GM12801 (cell line): ENCODE results near the gene MCF2L.

Source experiments
- TF ChIP-seq, protein P1 (sequence below): IDR thresholded peaks from one replicate; pipeline ENCODE4 v1.5.1; 2011; ENCODE audit warnings: control low read depth; ENCODE audit not compliant: insufficient read length; ENCODE audit errors: extremely low read depth

The MCF2L gene

DNA sequence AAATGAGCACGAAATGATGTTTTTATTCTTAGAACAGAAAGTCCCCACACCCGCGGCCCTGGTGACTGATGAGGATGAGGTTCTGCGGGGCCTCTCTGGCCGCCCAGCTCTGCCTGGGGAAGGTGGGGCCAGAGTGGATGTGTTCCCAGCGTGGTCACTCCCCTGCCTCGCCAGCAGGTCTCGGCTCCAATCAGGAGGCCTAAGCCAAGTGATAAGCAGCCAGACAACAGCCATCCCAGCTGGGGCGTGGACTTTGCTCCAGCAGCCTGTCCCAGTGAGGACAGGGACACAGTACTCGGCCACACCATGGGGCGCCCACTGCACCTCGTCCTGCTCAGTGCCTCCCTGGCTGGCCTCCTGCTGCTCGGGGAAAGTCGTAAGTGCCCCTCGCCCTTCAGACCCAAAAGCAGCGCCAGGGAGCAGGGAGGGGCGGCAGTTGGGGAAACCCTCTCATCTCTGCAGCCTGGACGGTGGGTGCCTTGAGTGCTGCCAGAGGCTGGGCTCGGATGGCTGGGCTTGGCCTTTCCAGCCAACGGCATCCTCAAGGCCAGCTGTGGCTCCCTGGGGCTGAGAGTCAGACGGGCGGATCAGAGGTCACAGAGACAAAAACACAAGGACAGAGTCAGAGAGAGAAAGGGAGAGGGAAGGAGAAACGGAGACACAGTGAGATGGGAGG, 153.7 kb downstream of the MCF2L start, which contains the start of gene F10:
F10 (plus strand) TSS at position 250 of the 676 bp plus-strand sequence; CDS start at position 307, 57 bp downstream.
- TF ChIP-seq, protein P1, sequence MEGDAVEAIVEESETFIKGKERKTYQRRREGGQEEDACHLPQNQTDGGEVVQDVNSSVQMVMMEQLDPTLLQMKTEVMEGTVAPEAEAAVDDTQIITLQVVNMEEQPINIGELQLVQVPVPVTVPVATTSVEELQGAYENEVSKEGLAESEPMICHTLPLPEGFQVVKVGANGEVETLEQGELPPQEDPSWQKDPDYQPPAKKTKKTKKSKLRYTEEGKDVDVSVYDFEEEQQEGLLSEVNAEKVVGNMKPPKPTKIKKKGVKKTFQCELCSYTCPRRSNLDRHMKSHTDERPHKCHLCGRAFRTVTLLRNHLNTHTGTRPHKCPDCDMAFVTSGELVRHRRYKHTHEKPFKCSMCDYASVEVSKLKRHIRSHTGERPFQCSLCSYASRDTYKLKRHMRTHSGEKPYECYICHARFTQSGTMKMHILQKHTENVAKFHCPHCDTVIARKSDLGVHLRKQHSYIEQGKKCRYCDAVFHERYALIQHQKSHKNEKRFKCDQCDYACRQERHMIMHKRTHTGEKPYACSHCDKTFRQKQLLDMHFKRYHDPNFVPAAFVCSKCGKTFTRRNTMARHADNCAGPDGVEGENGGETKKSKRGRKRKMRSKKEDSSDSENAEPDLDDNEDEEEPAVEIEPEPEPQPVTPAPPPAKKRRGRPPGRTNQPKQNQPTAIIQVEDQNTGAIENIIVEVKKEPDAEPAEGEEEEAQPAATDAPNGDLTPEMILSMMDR: no peak

DNA sequence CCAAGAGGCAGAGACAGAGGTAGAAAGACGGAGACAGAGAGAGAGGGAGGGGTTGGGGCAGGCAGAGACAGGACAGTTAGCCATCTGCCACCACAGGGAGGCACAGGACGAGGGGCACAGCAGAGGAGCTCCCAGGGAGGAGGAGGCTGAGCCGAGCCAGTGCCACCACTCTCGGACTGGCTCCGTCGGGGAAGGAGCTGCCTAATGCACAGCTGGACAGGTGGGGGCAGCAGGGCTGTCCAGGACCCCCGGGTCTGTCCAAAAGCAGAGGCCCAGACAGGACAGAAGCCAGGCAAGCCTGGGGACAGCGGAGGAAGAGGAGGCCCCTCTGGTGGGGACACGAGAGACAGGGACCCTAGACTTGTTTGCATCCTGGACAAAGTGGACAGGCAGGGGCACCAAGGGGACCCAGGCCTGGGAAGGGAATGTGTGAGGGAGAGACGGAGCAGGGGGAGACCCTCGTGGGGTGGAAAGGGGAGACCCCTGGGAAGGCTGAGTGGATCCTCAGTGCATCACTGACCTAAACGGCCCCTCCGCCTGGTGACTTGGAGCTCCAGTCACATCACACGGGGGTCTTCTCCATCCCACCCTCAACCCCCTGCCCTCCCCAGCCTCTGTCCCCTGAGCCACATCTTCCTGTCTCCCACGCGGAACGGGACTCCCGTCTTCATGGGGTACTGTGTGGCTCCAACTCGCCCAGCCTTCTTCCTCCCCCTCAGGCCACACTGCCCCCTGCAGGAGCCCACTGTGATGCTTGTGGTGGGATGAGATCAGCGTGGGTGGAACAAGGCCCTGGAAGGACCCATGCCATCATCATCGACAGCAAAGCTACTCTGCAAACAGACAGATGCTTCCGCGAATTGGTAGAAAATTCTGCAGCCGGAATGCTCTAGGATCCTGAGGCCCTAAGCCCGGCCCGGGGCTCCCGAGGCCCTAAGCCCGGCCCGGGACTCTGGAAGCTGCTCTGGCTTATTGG, 154.5 kb downstream of the MCF2L start:
- TF ChIP-seq, protein P1: no peak

- TF ChIP-seq, protein P1: no peak
Observed at GRCh38 chr13:113124211-113124970, 155.4 kb downstream of the MCF2L start.

- TF ChIP-seq, protein P1: no peak
Observed at GRCh38 chr13:113125506-113126264, 156.7 kb downstream of the MCF2L start.

DNA sequence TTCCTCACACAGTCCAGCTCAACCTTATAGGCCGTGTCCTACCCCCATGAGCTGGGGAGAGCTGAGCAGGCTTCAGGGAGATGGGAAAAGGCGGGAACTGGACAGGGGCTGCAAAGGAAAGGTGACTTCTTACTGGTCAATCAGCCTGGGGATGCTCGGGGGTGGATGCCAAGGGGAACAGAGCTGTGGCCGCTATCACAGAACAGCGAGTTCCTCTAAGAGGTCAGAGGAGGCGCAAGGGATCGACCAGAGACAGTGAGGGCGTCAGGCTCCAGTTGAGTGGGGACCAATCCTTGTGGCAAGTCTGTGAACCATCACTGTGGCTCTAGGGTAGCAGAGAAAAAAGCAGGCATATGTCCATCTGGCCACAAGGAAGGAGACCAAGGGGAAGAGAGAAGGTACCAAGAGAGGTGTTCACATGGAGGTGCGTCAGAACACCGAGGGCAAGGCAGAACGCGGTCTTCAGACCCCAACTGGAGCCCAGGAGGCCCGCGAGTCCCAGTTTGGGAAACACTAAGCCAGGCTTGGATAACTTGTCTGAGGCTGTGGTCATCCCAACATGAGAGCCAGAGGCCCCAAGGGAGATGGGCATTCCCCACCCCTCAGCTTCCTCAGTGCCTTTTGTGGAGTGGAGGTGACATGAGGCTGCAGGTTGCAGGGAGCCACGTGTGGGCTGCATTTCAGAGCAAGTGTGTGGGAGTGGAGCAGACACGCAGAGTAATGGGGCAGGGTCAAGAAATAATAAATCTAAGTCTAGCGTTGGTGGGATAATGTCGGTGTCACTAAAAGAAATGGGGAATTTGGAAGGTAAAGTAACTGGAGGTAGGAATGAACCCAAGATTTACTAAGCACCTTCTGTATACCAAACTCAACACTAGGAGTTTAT, 157.5 kb downstream of the MCF2L start:
- TF ChIP-seq, protein P1: no peak

- TF ChIP-seq, protein P1: no peak
Observed at GRCh38 chr13:113129480-113129879, 160.5 kb downstream of the MCF2L start.
